Fibroblast of lung (primary cell): ENCODE measurements around the gene ADAP1.
"Not testable (repeated sequence)": the region's sequence is repeated elsewhere in the genome, so short reads cannot be mapped to it uniquely, and the experiment has no call there.

Experiments used
- EZH2 ChIP-seq: IDR thresholded peaks from 2 replicates; pipeline ENCODE4 v1.5.1; 2012; ENCODE audit warnings: low read length, control low read depth, mild to moderate bottlenecking; ENCODE audit errors: missing control alignments
- TF ChIP-seq, protein P1 (sequence below), 2 donors: IDR thresholded peaks in 1 of 2; conservative IDR thresholded peaks in 1 of 2; 1 replicate in 1 of 2; 2 replicates in 1 of 2; pipeline ENCODE4 v1.5.1; 2011 to 2012; ENCODE audit warnings: low read length in 2 of 2, control low read depth in 1 of 2, inconsistent platforms in 1 of 2, low read depth in 1 of 2, mild to moderate bottlenecking in 1 of 2

GRCh38 chr7:872685-873084, 81.8 kb downstream of the ADAP1 start:
- TF ChIP-seq, protein P1, sequence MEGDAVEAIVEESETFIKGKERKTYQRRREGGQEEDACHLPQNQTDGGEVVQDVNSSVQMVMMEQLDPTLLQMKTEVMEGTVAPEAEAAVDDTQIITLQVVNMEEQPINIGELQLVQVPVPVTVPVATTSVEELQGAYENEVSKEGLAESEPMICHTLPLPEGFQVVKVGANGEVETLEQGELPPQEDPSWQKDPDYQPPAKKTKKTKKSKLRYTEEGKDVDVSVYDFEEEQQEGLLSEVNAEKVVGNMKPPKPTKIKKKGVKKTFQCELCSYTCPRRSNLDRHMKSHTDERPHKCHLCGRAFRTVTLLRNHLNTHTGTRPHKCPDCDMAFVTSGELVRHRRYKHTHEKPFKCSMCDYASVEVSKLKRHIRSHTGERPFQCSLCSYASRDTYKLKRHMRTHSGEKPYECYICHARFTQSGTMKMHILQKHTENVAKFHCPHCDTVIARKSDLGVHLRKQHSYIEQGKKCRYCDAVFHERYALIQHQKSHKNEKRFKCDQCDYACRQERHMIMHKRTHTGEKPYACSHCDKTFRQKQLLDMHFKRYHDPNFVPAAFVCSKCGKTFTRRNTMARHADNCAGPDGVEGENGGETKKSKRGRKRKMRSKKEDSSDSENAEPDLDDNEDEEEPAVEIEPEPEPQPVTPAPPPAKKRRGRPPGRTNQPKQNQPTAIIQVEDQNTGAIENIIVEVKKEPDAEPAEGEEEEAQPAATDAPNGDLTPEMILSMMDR (conservative IDR thresholded peaks at IDR 0.05 in 1 of 2, IDR thresholded peaks at IDR 0.05 in 1 of 2; ENCODE audit: low read depth in 1 of 2, low read length in 2 of 2): not testable (repeated sequence)
- not testable (repeated sequence) for TF ChIP-seq EZH2
